ENCODE measurements around the gene ABHD17C.

The ABHD17C gene

GRCh38 chr15:80669663-80670273 is 25.3 kb upstream of the ABHD17C start:
- Histone ChIP-seq H3K4me1 (ENCODE audit: control insufficient read depth in 1 of 2, insufficient read depth in 2 of 2, low read length in 2 of 2) (no peaks in the 10 kb centered on the region), H3K27ac (ENCODE audit: low read length) (no peak overlapping the region), H3K4me3 (ENCODE audit: low read depth in 1 of 2, low read length in 2 of 2) (no peak overlapping the region), H3K27me3 (ENCODE audit: low read depth, low read length) (no peaks in the 10 kb centered on the region), H3K9me3 (ENCODE audit: control insufficient read depth in 1 of 2, low read length in 2 of 2) (no peaks in the 10 kb centered on the region), H3K36me3 (ENCODE audit: control insufficient read depth in 1 of 2, insufficient read depth in 2 of 2, low read length in 2 of 2) (no peaks in the 10 kb centered on the region)

- Histone ChIP-seq H3K4me3 (ENCODE audit: low read depth in 1 of 2, low read length in 2 of 2) (no peak overlapping the region), H3K9me3 (ENCODE audit: control insufficient read depth in 1 of 2, low read length in 2 of 2) (no peaks in the 10 kb centered on the region), H3K36me3 (ENCODE audit: control insufficient read depth in 1 of 2, insufficient read depth in 2 of 2, low read length in 2 of 2) (no peaks in the 10 kb centered on the region), H3K4me1 (ENCODE audit: control insufficient read depth in 1 of 2, insufficient read depth in 2 of 2, low read length in 2 of 2) (no peaks in the 10 kb centered on the region), H3K27ac (ENCODE audit: low read length) (no peak overlapping the region), H3K27me3 (ENCODE audit: low read depth, low read length) (no peaks in the 10 kb centered on the region)
These were observed 21.4 kb upstream of the ABHD17C start for GRCh38 chr15:80673561-80674244.

- Histone ChIP-seq H3K27ac (ENCODE audit: low read length) (no peak overlapping the region), H3K27me3 (ENCODE audit: low read depth, low read length) (no peaks in the 10 kb centered on the region)
These were observed 20.9 kb upstream of the ABHD17C start for GRCh38 chr15:80674245-80674614.

DNA sequence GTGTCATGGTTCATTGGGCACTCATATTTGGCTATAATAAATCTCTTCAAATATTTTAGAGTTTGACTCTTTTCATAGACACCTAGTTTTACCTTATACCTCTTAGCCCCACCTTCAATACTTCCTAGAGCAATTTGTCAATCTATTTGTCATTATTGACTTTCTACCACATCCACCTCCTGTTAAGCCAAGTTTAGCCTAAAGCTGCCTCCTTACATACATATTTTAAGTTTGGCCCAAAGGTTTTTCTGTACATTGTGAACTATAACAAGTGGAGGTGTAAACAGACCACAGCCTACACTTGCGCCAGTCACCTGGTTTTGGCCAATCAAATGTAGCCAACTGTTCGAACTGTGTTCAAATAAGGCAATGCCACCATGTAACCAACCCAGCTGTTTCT is 18.1 kb upstream of the ABHD17C start:
- Histone ChIP-seq H3K4me3 (ENCODE audit: low read depth in 1 of 2, low read length in 2 of 2) (no peak overlapping the region), H3K27me3 (ENCODE audit: low read depth, low read length) (no peaks in the 10 kb centered on the region), H3K4me1 (ENCODE audit: control insufficient read depth in 1 of 2, insufficient read depth in 2 of 2, low read length in 2 of 2) (no peaks in the 10 kb centered on the region), H3K9me3 (ENCODE audit: control insufficient read depth in 1 of 2, low read length in 2 of 2) (no peaks in the 10 kb centered on the region), H3K36me3 (ENCODE audit: control insufficient read depth in 1 of 2, insufficient read depth in 2 of 2, low read length in 2 of 2) (no peaks in the 10 kb centered on the region), H3K27ac (ENCODE audit: low read length) (no peak overlapping the region)

More at GRCh38 chr15:80674245-80674614, 20.9 kb upstream of the ABHD17C start:
- Histone ChIP-seq H3K36me3 (ENCODE audit: control insufficient read depth in 1 of 2, insufficient read depth in 2 of 2, low read length in 2 of 2) (no peaks in the 10 kb centered on the region), H3K4me1 (ENCODE audit: control insufficient read depth in 1 of 2, insufficient read depth in 2 of 2, low read length in 2 of 2) (no peaks in the 10 kb centered on the region), H3K9me3 (ENCODE audit: control insufficient read depth in 1 of 2, low read length in 2 of 2) (no peaks in the 10 kb centered on the region), H3K4me3 (ENCODE audit: low read depth in 1 of 2, low read length in 2 of 2) (no peak overlapping the region)

DNA sequence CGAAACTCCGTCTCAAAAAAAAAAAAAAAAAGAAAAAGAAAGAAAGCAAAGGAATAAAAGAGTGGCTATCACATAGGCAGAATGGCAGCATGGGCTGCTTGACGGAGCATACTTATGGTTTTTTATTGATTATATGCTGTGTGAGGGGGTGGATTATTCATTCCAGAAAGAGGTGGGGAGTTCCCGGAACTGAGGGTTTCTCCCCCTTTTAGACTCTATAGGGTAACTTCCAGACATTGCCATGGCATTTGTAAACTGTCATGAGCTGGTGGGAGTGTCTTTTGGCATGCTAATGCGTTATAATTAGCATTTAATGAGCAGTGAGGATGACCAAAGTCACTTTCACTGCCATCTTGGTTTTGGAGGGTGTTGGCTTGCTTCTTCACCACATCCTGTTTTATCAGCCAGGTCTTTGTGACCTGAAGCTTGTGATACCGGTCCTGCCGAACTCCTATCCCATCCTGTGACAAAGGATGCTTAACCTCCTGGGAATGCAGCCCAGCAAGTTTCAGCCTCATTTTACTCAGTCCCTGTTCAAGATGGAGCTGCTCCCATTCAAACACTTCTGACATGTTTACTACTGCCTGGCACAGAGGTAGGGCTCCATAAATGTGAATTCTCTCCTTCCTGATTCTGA is 15.8 kb upstream of the ABHD17C start:
- no peak overlapping the region for H3K27ac ChIP-seq (ENCODE audit: low read length)

GRCh38 chr15:80679804-80680175 is 15.3 kb upstream of the ABHD17C start:
- no peak overlapping the region for H3K4me3 ChIP-seq (ENCODE audit: low read depth in 1 of 2, low read length in 2 of 2)
- no peaks in the 10 kb centered on the region for H3K36me3 ChIP-seq (ENCODE audit: control insufficient read depth in 1 of 2, insufficient read depth in 2 of 2, low read length in 2 of 2)
- H3K4me1 ChIP-seq (ENCODE audit: control insufficient read depth in 1 of 2, insufficient read depth in 2 of 2, low read length in 2 of 2), result no peaks in the 10 kb centered on the region
- no peak overlapping the region for H3K27ac ChIP-seq (ENCODE audit: low read length)
- no peaks in the 10 kb centered on the region for H3K9me3 ChIP-seq (ENCODE audit: control insufficient read depth in 1 of 2, low read length in 2 of 2)
- H3K27me3 ChIP-seq (ENCODE audit: low read depth, low read length), result no peaks in the 10 kb centered on the region

More for the DNA sequence above, 15.8 kb upstream of the ABHD17C start:
- no peaks in the 10 kb centered on the region for H3K27me3 ChIP-seq (ENCODE audit: low read depth, low read length)
- no peaks in the 10 kb centered on the region for H3K9me3 ChIP-seq (ENCODE audit: control insufficient read depth in 1 of 2, low read length in 2 of 2)
- no peaks in the 10 kb centered on the region for H3K4me1 ChIP-seq (ENCODE audit: control insufficient read depth in 1 of 2, insufficient read depth in 2 of 2, low read length in 2 of 2)
- no peaks in the 10 kb centered on the region for H3K36me3 ChIP-seq (ENCODE audit: control insufficient read depth in 1 of 2, insufficient read depth in 2 of 2, low read length in 2 of 2)
- no peak overlapping the region for H3K4me3 ChIP-seq (ENCODE audit: low read depth in 1 of 2, low read length in 2 of 2)

DNA sequence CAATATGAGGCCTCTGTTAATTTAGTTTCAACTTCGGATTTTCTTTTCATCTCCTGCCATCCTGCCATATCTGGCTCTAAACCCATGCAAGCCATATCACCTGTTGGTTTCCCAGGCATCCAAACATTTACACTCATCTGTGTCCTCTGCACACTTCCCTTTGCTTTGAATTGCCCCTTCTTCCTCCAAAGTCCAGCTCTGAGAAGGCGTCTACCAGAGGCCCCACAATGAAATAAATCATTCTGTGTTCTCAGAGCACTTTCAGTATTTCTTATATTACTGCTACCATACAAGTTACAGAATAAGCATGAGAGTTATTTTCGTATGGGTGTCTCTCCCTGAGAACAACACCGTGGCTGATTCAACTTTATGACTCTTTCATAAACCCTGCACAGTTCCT is 12.9 kb upstream of the ABHD17C start:
- Histone ChIP-seq H3K4me1 (ENCODE audit: control insufficient read depth in 1 of 2, insufficient read depth in 2 of 2, low read length in 2 of 2) (no peaks in the 10 kb centered on the region), H3K4me3 (ENCODE audit: low read depth in 1 of 2, low read length in 2 of 2) (no peak overlapping the region), H3K27me3 (ENCODE audit: low read depth, low read length) (no peaks in the 10 kb centered on the region), H3K36me3 (ENCODE audit: control insufficient read depth in 1 of 2, insufficient read depth in 2 of 2, low read length in 2 of 2) (no peaks in the 10 kb centered on the region), H3K9me3 (ENCODE audit: control insufficient read depth in 1 of 2, low read length in 2 of 2) (no peaks in the 10 kb centered on the region), H3K27ac (ENCODE audit: low read length) (no peak overlapping the region)

GRCh38 chr15:80684697-80685096 is 10.4 kb upstream of the ABHD17C start:
- H3K36me3 ChIP-seq (ENCODE audit: control insufficient read depth in 1 of 2, insufficient read depth in 2 of 2, low read length in 2 of 2), result no peaks in the 10 kb centered on the region
- H3K27me3 ChIP-seq (ENCODE audit: low read depth, low read length), result no peaks in the 10 kb centered on the region
- no peaks in the 10 kb centered on the region for H3K4me1 ChIP-seq (ENCODE audit: control insufficient read depth in 1 of 2, insufficient read depth in 2 of 2, low read length in 2 of 2)
- H3K9me3 ChIP-seq (ENCODE audit: control insufficient read depth in 1 of 2, low read length in 2 of 2), result no peaks in the 10 kb centered on the region
- no peak overlapping the region for H3K4me3 ChIP-seq (ENCODE audit: low read depth in 1 of 2, low read length in 2 of 2)
- no peak overlapping the region for H3K27ac ChIP-seq (ENCODE audit: low read length)

DNA sequence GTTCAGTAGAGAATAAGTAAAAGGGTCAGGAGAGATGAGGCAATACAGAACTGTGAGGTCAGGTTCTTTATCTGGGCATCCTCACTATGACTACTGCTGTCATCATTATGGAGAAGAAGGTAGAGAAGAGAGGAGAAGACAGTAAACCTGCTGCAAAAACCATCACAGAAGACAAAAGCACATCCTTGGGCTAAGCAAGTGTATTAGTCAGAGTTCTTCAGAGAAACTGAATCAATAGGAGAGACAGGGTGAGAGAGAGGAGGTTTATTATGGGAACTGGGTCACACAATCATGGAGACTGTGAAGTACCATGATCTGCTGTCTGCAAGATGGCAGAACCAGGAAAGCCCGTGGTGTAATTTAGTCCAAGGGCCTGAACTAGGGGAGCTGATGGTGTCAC is 9.5 kb upstream of the ABHD17C start:
- Histone ChIP-seq H3K27ac (ENCODE audit: low read length) (no peak overlapping the region), H3K4me3 (ENCODE audit: low read depth in 1 of 2, low read length in 2 of 2) (no peak overlapping the region), H3K9me3 (ENCODE audit: control insufficient read depth in 1 of 2, low read length in 2 of 2) (no peaks in the 10 kb centered on the region), H3K36me3 (ENCODE audit: control insufficient read depth in 1 of 2, insufficient read depth in 2 of 2, low read length in 2 of 2) (no peaks in the 10 kb centered on the region), H3K27me3 (ENCODE audit: low read depth, low read length) (no peaks in the 10 kb centered on the region), H3K4me1 (ENCODE audit: control insufficient read depth in 1 of 2, insufficient read depth in 2 of 2, low read length in 2 of 2) (no peaks in the 10 kb centered on the region)

GRCh38 chr15:80689294-80689693 is 5.8 kb upstream of the ABHD17C start:
- H3K4me1 ChIP-seq (ENCODE audit: control insufficient read depth in 1 of 2, insufficient read depth in 2 of 2, low read length in 2 of 2), result no peaks in the 10 kb centered on the region
- no peaks in the 10 kb centered on the region for H3K9me3 ChIP-seq (ENCODE audit: control insufficient read depth in 1 of 2, low read length in 2 of 2)
- no peak overlapping the region for H3K4me3 ChIP-seq (ENCODE audit: low read depth in 1 of 2, low read length in 2 of 2)
- no peaks in the 10 kb centered on the region for H3K27me3 ChIP-seq (ENCODE audit: low read depth, low read length)
- H3K27ac ChIP-seq (ENCODE audit: low read length), result no peak overlapping the region
- H3K36me3 ChIP-seq (ENCODE audit: control insufficient read depth in 1 of 2, insufficient read depth in 2 of 2, low read length in 2 of 2), result no peaks in the 10 kb centered on the region

- Histone ChIP-seq H3K4me3 (ENCODE audit: low read depth in 1 of 2, low read length in 2 of 2) (no peak overlapping the region), H3K27ac (ENCODE audit: low read length) (no peak overlapping the region)
These were observed 5.4 kb upstream of the ABHD17C start for GRCh38 chr15:80689716-80690115.

More at GRCh38 chr15:80689716-80690115, 5.4 kb upstream of the ABHD17C start:
- Histone ChIP-seq H3K9me3 (ENCODE audit: control insufficient read depth in 1 of 2, low read length in 2 of 2) (no peaks in the 10 kb centered on the region), H3K4me1 (ENCODE audit: control insufficient read depth in 1 of 2, insufficient read depth in 2 of 2, low read length in 2 of 2) (no peaks in the 10 kb centered on the region), H3K36me3 (ENCODE audit: control insufficient read depth in 1 of 2, insufficient read depth in 2 of 2, low read length in 2 of 2) (no peaks in the 10 kb centered on the region), H3K27me3 (ENCODE audit: low read depth, low read length) (no peaks in the 10 kb centered on the region)

Measured in muscle layer of duodenum (tissue), 2 donors.